CD4-positive, alpha-beta T cell treated with Interleukin-12 subunit alpha and Interleukin-12 subunit beta, for 1 hour (primary cell): Measurements from ENCODE around the gene DCTPP1.
A peak's percentile ranks its signal among the peaks of the same experiment; 100 is the strongest.
"Not testable (repeated sequence)": the region's sequence is repeated elsewhere in the genome, so short reads cannot be mapped to it uniquely, and the experiment has no call there.

ENCODE experiments used
- DNase-seq: peaks from one replicate; pipeline ENCODE4 v3.0.0-alpha.2; 2020

The DCTPP1 gene

DNA sequence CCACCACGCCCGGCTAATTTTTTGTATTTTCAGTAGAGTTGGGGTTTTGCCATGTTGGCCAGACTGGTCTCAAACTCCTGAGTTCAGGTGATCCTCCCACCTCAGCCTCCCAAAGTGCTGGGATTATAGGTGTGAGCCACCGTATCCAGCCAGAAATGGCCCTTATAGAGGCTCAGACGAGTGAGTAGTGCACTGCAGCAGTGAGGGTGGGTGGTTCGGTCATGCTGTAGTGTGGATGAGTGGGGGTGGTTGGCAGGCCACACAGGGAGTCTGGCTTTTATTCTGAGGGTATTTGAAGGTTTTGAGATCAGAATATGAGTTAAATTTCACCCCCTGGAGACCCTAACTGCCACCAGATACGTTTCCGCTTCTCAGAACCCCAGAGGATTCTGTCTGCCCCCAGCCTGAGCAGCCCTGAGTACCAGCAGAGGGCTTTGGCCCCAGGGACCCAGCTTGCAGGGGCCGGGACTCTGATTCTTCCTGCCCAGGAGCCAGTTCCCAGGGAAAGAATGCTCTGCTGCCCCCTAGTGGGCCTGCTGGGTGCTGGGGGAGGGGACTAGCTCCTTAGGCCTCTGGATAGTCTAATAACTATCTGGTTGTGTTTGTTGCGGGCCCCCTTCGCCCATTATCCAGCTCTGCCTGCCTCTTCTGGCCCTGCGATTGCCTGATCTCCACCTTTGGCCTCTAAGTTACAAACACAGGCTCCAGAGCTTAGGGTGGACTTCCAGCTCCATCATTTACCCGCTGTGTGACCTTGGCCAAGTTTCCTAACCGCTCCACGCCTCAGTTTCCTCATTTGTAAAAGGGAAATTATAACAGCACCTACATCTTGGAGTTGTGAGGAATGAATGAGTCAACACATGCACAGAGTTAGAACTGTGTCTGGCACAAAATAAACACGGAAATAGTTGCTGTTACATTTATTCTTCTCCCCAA lies 20.4 kb downstream of the DCTPP1 start:
- peak; percentile 93 for DNase-seq

DNA sequence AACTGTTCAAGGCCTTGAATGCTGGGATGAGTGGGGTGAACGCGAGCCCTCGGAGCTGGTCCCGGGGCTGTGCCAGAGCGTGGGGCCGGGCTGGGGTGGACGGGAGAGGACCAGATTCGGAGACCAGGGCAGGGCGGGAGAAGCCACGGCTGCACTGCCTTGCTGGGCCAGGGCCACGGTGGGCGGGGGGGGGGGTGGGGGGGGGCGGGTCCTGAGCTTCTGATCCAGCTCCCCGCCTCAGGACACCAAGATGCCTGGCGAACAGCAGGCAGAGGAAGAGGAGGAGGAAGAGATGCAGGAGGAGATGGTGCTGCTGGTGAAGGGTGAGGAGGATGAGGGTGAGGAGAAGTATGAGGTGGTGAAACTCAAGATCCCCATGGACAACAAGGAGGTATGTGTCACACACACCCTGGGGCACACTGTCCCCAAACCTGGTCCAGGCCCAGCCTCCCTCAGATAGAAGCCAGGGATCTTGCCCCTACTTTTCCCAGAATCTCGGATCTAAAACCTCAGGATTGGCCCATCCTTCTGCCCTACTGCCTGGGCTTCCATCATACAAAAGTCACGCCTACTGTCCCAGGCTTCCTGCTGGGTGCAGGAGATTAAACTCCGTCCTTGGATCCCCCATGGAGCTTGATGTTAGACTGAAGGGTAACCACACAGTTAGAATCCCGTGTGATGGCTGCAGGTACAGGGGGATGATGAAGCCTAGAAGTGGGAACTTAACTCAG lies 21.9 kb downstream of the DCTPP1 start:
- no peak for DNase-seq

DNA sequence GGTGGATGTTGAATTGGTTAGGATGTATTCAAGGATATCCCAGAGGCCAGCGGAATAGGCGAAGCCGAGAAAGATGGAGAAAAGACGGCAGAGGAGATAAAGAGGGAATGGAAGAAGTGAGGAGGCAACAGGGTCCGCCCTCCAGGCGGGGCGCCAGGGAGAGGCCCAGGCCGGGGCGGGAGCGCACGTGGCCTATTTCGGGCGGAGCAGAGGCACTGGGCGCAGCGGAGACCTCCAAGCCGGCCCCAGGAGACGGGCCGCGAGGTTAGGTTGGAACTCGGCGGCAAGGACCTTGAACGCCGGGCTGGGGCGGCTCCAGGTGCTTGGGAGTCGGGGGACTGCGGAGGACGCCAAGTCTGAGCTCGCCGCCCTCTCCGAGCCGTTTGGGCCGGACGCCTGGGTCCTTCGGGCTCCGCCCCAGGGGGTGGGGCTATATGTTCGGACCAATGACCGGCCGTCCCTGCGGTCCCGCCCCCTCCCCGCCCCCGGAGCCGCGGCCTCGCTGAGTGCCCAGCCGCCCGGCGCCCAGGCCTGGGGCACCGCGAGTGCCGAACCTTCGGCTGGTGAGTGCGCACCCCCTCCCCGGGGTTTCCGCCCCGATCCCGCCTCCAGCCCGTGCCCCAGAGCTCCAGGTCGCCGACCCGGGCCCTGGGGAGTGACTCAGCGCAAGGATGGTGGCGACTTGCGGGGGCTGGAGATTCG lies 22.6 kb downstream of the DCTPP1 start, which contains the start of gene ZNF771:
TSS of gene ZNF771 (plus strand) at position 505 of the 702 bp plus-strand sequence. CDS start 448 bp downstream, outside the sequence.
- peak; percentile 91 for DNase-seq

DNA sequence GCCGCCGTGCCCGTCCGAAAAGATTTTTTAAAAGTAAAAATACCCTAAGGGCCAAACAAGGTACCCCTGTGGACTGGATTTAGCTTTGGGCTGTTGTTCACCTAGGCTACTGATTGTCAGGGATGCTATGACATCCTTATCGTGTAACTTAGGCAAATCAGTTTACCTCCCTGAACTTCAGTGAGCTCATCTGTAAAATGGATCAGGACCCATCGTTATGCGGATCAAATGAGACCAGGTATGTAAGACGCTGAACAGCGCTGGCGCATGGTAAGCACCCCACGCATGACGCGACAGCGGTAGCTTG lies 23.1 kb downstream of the DCTPP1 start:
- no peak for DNase-seq

DNA sequence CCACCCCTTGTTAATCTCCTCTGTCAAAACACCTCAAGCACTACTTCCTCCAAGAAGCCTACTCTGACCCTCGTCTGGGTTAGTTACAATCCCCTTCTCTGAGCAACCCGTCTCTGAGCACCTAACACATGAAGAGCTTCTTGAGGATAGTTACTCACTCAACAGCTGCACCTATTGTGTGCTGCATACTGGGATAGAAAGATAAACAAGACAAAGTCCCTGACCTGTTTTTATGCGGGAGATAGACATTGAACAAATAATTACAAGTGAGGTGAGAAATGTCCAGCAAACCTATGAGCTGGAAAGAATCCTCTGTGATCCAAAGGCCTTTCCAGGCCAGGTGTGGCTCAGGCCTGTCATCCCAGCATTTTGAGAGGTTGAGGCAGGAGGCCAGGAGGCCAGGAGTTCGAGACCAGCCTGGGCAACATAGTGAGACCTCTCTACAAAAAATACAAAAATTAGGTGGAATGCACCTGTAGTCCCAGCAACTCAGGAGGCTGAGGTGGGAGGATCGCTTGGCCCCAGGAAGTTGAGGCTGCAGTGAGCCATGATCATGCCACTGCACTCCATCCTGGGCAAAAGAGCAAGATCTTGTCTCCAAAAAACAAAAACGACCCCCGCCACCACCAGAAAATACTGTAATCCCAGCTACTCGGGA lies 27.9 kb downstream of the DCTPP1 start:
- no peak for DNase-seq

DNA sequence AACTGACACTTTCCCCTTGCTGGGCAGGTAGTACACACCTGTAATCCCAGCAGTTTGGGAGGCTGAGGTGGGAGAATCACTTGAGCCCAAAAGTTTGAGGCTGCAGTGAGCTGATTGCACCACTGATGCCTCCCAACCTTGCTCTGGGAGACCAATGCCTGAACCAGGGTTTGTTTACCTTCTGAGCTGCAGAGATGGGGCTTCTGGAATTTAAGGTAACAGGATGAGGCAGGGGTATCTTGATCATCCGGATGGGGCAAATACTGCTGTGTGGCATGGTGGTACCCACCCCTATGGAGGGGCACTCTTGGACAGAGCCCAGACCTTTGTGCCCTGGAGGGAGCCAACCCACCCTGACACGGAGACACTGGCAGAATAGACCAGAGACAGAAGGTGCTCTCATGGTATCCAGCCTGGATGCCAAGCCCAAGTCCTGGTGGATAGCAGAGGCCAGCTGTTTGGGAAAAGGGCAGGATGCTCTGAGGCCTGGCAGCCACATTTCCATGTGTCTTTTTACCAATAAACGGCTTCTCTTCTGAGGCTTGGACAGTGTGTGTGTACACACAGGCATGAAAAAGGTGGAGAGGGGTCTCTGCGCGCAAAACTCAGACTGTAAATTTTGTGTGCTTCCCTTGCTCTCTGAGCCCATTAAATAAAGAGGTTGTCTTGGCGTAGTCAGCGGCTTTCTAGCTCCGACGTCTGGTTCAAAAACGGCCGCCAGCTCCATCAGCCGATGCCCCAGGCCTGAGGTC lies 30.2 kb downstream of the DCTPP1 start:
- DNase-seq, result no peak

DNA sequence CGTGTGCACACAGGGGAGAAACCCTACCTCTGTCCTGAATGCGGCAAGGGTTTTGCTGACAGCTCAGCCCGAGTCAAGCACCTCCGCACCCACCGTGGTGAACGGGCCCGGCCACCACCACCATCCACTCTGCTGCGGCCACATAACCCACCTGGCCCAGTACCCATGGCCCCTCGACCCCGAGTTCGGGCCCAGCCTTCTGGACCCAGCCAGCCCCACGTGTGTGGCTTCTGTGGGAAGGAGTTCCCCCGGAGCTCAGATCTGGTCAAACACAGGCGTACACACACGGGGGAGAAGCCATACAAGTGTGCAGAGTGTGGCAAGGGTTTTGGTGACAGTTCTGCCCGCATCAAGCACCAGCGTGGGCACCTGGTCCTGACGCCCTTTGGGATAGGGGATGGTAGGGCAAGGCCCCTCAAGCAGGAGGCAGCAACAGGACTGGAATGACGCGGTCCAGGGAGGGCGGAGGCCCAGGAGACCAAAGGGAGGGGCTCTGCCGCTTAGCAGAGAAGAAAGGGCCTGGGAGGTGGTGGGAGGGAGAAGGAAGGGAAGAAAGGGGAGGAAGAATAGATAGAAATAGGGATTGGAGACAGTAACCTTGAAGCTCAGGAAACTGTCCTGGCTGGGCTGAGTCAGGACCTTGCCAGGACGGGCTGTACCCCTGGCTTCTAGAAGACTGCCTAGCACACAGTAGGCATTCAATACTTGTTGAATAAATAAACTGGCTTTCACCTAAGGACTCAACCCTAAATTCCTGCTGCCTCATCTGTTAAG lies 31.0 kb downstream of the DCTPP1 start:
- no peak for DNase-seq

DNA sequence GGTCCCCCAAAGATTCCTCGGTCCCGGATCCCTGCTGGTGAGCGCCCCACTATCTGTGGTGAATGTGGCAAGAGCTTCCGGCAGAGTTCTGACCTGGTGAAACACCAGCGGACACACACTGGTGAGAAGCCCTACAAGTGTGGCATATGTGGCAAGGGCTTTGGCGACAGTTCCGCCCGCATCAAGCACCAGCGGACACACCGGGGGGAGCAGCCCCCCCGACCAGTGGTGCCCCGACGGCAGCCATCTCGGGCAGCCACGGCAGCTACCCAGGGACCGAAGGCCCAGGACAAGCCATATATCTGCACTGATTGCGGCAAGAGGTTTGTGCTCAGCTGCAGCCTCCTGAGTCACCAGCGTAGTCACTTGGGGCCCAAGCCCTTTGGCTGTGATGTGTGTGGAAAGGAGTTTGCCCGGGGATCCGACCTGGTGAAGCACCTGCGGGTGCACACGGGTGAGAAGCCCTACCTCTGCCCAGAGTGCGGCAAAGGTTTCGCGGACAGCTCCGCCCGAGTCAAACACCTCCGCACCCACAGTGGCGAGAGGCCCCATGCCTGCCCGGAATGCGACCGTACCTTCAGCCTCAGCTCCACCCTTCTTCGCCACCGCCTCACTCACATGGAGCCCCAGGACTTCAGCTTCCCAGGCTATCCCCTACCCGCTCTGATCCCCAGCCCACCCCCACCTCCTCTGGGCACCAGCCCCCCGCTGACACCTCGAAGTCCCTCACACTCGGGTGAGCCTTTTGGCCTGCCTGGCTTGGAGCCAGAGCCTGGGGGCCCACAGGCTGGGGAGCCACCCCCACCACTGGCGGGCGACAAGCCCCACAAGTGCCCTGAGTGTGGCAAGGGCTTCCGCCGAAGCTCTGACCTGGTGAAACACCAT lies 31.8 kb downstream of the DCTPP1 start:
- no peak for DNase-seq

DNA sequence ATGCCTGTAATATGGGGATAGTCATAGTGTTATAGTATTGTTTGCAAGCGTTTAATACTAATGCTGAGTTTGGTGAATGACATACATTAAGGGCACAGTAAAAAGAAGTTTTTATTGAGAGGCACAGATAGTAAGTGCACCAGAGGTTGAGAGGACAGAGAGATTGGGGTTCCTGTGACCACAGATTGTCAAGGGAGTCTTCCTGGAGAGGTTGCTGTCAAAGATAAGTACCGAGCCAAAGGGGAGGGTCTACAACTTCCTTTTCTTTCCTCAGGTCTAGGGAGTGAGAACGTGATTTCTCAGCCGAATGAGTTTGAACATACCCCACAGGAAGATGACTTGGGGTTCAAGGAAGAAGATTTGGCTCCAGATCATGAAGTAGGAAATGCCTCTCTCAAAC lies 32.8 kb downstream of the DCTPP1 start:
- no peak for DNase-seq

DNA sequence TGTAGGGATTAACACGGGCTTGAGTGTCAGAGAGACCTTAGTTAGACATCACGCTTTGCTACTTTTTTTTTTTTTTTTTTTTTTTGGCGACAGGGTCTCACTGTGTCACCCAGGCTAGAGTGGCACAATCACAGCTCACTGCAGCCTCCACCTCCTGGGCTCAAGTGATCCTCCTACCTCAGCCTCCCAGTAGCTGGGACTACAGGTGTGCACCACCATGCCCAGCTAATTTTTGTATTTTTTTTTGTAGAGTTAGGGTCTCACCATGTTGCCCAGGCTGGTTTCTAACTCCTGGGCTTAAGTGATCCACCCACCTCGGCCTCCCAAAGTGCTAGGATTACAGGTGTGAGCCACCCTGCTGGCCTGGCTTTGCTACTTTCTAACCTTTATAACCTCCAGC lies 33.2 kb downstream of the DCTPP1 start:
- DNase-seq, result not testable (repeated sequence)

DNA sequence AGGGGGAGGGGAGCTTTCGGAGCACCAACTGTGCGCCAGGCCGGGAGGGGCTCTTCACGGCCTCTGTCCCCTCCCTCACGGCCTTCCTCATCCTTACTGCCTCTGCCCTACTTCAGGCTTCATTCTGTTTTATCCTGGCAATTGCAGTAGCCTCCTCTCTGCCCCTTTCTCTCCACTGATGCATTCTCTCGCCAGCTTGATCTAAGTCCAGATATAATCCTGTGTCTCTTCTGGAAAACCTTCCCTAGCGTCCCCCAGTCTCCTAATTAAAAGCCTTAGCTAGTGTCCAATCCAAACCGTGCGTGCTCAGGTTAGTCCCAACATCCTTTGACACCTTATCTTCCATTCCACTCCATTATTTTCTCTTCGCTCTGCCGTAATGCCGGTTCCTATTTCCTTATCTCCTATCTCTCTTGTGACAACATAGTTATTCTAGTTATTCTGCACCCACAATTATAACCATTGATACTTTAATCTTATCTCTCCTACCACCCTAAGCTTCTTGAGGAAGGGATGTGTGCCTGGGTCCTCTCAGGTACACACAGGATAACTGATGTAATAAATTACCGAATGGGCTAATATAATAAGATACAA lies 33.7 kb downstream of the DCTPP1 start:
- DNase-seq, result no peak

DNA sequence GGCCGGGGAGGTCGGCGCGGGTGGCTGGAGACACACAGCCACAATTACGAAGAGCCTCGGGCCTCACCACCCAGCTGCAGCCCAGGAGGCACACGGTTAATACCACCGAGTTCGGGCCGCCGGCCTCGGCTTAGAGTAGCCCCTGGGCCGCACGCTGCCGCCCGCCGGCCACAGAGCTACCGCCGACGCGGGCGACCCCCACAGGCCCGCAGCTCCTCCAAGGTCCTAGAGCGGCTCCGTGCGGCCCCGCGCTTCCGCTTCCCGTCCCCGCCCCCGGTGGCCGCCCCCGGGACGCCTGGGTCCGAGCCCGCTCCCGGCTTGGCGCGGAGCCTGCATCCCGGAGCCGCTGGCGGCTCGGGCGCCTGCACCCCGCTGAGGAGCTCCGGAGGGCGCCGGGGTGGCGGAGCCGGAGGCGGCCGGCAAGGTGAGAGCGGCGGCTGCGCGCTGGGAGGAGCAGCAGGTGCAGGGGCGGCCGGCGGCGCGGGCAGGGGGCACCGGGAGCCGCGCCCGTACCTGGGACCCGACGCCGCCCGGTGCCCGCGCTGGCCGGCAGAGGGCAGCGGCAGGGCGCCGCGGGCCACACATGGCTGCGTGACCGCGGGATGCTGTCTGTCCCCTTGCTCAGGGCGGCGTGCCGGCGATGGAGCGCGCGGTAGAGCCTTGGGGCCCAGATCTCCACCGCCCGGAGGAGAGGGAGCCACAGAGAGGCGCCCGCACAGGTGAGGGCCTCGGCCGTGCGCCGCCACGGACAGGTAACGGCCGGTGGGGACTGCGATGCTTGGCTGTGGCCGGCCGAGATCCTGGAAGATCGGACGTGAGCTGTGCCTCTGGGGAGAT lies 34.5 kb downstream of the DCTPP1 start, which contains the start of gene ZNF48:
TSS of gene ZNF48 (plus strand) at position 266 of the 837 bp plus-strand sequence. CDS start at position 641, 375 bp downstream.
- peak; percentile 67 for DNase-seq

DNA sequence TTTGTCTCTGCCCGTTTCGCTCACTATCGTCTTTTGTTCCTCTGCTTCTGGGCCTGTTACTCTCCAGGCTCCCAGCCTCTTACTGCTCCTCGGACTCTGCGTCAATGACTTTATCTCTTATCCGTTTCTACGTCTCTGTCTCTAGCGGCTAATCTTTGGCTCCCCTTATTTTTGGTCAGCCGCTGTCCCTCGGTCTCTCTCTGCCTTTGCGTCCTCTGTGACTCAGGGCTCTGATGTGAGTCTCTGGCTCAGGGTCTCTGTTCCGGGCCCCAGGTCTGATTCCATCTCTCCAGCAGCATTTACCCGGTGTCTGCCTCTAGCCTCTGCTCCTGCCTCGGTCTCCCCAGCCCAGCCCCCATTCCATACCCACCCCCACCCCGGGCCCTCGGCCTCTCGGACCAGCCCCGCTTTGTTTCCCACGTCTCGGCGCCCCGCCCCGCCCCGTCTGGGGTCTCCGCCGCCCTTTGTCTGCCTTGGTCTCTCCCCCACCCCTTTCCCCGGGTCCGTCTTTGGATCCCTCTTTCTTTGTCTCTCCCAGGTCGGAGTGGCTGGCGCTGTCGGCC lies 35.2 kb downstream of the DCTPP1 start:
- no peak for DNase-seq

DNA sequence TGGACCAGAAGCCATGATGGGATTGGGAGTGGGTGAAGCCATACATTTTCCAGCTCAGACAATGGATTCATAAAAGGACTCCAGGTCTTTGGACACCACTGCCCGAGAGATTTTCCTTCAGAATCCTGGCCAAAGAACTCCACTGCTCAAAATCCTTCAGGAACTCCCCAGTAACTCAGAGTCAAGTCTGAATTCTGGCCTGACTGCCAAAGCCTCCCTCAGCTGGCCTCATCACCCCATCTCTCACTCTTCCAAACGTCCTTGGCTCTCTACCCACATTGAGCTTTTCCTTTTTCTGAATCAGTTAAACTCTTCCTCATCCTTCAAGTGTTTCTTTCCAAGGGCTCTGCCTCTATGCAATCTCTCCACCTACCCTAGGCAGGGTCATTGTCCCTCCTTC lies 46.3 kb downstream of the DCTPP1 start:
- no peak for DNase-seq

DNA sequence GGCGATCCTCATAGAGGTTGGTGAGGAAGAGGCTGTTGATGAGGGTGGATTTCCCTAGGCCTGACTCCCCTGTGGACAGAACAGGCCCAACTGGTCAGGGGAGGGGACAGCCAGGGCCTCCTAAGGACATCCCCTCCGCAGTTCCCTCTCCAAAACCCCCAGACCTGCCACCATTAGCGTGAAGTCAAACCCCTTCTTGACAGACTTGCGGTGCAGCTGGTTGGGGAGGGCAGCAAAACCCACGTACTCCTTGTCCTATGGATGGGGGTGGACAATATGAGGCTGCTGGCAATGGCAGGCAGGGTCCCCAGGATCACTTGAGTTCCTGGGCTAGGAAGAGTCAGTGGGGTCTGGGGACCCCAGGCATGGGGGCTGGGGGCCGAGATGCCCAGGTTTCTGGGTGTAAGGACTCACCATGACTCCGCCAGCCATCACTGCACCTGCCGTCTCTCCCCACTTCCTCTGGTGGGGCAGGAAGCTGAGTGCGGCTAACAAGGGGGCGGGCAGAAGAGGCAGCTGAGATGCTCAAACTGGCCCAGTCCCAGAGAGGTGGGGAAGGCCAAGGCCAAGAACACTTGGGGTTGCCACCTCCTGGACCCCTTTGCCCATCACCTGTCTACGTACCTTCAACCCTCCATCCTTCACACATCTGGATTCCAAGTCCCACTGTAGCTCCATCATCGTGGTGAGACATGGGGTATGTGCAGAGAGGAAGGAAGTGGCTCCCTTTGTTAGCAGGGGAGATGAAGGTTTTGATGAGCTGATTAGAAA lies 47.5 kb downstream of the DCTPP1 start, which contains the start of gene SEPTIN1:
TSS of gene SEPTIN1 (minus strand) at position 451 of the 771 bp plus-strand sequence. CDS start at position 432, 19 bp downstream.
- DNase-seq, result peak; percentile 83

DNA sequence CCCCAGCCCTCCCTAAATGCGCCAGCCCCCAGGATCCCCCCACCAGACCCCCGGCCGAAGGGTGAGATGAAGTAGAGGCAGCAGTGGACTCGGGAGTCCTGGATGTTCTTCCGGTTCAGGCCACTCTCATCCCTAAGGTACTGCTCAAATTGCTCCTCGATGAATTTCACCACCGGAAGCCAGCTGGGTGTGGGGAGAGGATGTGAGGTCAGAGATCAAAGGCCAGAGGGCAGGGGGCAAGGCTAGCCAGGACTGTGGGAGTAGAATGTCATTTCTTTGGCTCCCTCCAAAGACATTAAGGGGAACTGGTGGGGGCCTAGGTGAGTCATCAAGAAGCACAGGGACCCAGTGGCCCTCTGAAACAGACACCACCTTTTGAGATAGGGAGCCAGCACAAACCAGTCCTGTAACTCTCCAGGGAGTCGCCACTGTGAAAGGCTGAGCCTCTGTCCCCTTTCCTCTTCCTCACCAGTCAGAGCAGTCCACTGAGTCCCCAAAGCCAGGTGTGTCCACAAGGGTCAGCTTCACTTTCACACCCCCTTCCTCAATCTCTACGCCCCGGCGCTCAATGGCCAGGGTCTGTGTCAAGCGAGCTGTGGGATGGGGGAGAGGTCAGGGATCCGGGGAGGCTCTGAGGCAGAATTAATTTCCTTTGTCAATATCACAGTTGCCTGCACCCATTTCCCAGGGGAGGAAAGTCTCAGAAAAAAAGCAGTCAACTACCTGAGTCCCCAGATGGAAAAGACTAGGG lies 48.4 kb downstream of the DCTPP1 start:
- peak; percentile 51 for DNase-seq

DNA sequence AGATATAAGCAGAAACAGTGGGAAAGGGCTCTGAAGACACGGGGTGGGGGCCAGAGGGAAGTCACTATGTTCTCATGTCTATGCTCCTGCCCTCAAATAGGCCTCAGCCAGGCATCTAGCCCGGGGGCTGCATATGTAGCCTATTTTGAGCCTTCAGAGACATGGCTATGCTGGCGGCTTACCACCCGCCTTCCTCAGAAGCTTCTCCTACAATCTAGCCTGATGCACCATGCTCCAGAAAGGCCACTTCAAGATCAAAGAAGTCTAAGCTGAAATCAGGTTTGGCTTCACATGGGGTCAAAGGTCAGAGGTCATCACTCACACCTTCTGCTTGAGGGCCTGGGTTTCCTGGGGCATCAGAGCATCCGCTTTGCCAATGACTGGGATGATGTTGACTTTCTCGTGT lies 49.0 kb downstream of the DCTPP1 start:
- DNase-seq, result peak; percentile 20
